Stimulated activated CD4-positive, alpha-beta T cell treated with anti-CD3 and anti-CD28 coated beads, Interleukin-4, amount 100 ng/mL, for 1 hour (primary cell): ENCODE results near the gene FOCAD.

Experiments
- DNase-seq: peaks from one replicate; pipeline ENCODE4 v3.0.0-alpha.2; 2020

FOCAD gene

DNA sequence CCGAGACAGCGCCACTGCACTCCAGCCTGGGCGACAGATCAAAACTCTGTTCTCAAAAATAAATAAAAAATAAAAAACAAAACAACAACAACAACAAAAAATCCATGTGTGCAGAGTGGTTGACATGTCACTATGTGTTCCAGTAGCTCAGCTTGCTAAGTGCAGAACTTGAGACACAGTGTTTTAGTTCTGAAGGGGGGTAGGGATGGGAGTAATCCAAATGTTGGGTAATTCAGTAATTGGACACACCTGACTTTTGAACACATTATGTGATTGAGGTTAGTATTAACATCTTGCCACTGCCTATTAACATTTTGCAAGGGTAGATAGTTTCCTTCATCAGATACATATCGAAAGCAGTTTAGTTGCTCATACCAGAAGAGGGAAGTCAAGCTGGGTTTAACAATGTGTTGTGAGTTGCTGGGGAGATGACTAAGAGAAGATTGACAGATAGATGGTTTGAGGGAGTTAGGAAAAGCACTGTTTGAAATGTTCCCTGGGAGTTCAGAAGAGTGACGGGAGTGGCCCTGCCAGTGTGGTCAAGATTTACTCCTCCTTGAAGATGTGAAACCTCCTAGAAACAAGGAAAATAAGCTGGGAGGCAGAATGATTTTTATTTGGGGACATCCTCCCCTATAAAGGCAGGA is 346.5 kb downstream of the FOCAD start:
- DNase-seq, result no peak

DNA sequence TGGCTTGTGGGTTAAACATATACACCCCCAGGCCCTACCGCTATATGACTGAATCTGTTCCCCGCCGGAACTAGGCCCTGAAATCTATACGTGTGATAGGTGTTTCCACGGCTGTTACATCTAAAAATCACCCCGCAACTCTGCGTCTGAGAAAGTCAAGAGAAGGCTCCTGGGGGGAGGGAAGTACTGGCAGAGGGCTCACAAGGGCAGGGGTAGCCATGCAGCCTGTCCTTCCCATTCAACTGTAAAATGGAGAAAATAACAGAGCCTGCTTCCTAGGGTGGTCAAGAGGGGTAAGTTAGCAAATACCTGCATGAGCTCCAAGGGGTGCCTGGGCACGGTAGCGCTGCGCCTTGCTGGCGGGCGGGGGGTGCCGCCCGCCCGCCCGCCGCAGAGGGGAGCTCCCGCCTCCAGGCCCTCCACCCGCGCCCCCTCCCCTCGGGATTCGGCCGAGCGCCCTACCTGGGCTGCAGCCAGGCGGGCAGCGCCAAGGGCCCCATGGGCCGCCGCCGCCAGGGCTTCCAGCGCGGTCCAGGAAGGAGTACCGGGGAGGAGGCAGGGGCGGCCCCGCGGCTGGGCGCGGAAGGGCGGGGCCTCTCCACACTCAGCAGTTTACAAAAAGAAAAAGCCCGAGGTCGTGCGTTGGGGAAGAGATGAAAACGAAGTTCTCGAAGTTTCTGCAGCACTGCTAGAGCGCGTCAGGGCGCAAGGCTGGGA is 347.2 kb downstream of the FOCAD start, which contains the start of gene HACD4:
TSS of gene HACD4 (minus strand) at position 550 of the 717 bp plus-strand sequence. CDS start at position 500, 50 bp downstream.
- peak; percentile 64 for DNase-seq

DNA sequence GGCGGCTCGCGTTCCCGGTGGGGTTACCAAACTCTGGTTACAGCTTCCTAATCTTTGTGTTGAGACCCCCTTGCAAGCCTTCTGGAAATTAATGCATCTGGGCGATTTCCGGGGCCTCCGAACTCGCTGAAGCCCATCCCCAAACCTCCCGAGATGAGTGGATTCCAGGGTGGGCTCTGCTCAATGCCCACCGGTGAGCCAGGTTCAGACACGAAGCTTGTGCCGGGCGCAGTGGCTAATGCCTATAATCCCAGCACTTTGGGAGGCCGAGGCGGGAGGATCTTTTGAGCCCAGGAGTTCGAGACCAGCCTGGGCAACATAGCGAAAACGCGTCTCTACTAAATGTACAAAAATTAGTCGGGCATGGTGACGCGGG is 347.7 kb downstream of the FOCAD start:
- DNase-seq, result no peak

DNA sequence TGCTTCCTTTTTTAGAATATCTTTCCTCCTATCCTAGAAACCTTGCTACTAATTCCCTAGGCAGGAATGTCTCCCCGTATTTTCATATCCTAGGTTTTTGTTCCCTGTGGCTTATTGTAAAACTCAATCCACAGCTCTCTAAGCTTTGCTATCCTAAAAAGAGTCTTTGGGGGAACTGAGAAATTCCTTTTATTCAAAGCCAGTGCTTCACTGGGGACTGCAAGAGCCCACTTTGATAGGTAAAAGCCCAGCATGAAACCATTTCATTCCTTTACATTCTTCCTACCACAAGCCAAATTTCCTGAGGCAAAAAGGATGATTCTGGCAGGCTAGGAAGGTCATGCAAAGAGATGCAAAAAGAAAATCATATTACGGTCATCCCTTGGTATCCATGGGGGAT is 353.2 kb downstream of the FOCAD start:
- no peak for DNase-seq

DNA sequence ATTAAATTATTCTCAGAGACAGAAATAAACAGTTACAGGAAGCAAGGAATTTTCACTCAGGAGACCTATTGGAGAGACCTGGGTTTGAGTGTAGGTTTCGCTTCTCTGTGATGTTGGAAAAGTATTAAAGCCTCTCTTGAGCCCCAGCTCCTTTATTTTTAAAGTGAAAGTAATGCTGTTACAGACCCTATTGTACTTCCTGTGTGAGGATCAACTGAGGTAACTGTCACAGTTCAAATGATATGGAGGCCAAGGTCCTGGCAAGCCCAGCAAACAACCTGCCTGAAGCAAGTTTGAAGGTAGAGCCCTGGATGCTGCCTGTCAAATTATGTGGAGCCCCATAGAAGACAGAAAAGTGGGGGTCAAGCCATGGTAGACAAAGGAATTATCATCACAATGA is 355.2 kb downstream of the FOCAD start:
- DNase-seq, result no peak

DNA sequence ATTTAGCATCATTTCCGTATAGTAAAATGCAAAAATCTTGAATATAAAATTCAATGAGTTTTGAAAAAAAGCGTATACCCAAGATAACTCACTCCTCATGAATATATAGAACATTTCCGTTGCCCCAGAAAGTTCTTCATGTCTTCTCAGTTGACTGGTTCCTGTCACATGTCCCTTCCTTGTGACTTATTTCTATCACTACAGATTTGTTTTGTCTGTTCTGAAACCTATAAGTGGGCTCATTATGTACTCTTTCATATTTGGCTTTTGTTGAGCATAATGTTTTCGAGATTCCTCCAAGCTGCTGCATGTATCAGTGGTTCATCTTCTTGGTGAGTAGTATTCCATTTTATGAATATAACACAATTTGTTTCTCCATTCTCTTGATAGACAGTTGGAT is 358.4 kb downstream of the FOCAD start:
- no peak for DNase-seq

DNA sequence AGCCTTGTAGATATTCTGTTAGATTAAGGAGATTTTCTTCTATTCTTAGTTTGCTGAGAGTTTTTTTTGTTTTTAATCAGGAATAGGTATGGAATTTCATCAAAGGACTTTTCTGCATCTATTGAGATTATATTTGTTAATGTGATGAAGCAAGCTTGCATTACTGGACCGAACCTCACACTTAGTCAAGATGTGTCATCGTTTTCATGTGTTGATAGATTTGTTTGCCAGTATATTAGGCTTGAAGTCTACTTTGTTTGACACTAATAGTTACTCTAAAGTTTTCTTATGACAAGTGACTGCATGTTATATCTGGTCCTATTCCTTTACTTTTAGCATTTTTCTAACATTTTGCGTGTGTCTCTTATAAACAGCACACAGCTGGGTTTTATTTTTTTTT is 359.8 kb downstream of the FOCAD start:
- no peak for DNase-seq
